Measurements from ENCODE around the gene SYPL1. TPM values are rescaled to one million over a fixed set of nuclear protein-coding genes. Genes with fewer than 3 reads are reported as not detected.

The SYPL1 gene
- total RNA-seq, 1 donor from 2014 or later, result 59.7 TPM

- H3K27ac Mint-ChIP-seq (ENCODE audit: unreplicated experiment), result no peak overlapping the region
- no peak overlapping the region for H3K4me3 Mint-ChIP-seq (ENCODE audit: unreplicated experiment)
These were observed 44.4 kb downstream of the SYPL1 start for GRCh38 chr7:106067678-106068077.

DNA sequence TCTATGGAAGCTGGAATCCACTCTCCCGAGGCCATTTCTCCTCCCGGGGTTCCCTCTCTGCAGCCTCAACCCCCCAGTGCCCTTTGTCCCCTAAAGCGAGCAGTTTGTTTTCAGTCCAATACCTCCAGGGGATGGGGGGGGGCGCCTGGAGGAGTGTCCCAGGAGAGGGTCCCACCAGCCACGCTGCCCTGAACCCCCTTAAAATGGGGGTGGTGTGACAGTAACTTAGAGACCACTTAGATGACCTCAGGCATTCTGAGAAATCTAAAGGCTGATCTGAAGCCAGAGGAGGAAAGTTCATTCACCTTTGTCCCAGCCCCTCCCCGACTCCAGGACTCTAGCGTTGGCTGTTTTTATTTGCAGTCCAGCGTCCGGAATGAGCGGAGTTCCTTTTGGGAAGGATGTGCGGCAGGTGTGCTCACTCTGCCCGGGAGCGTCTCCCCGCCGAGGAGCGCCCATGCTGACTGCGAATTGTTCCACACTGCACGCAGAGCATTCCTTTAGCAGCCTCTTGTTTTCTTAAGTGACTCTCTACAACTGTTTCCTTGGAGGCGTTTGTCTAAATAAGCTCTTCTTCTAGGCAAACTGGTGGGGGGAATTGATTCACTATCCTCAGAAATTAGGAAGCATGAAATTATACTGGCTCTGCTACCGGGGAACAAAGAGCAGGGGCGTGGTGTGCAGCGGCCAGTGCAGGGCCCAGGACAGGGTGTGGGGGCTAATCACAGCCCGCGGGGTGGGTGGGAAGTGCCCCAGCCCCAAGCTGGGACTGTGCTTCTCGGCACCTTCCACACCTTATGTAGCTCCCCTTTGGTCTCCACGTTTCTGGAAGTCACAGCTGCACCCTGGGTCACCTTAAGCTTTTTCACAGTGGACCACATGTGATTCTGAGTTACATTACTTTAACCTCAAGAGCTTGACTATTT, 46.3 kb downstream of the SYPL1 start:
- Mint-ChIP-seq H3K4me1 (ENCODE audit: low read depth, unreplicated experiment) (peaks cover 8% of the 10 kb centered on the region), H3K27me3 (ENCODE audit: low read depth, unreplicated experiment) (peaks cover 5% of the 10 kb centered on the region), H3K4me3 (ENCODE audit: unreplicated experiment) (no peak overlapping the region), H3K27ac (ENCODE audit: unreplicated experiment) (no peak overlapping the region), H3K36me3 (ENCODE audit: low read depth, unreplicated experiment) (no peaks in the 10 kb centered on the region), H3K9me3 (ENCODE audit: unreplicated experiment) (peaks cover 4% of the 10 kb centered on the region)
- H3K9me3 ChIP-seq (ENCODE audit: insufficient read depth, low read depth, low read length), result no peaks in the 10 kb centered on the region
- H3K27me3 ChIP-seq (ENCODE audit: insufficient read depth, low read length), result no peaks in the 10 kb centered on the region
- H3K4me2 ChIP-seq (ENCODE audit: low read length), result peak overlapping the region; percentile 85
- FAIRE-seq, result no peak
- H2AFZ ChIP-seq (ENCODE audit: low read depth, low read length), result peak overlapping the region; percentile 65
- TF ChIP-seq EZH2 (IDR thresholded peaks at IDR 0.05; ENCODE audit: insufficient read depth, low read length), result no peak
- H3K79me2 ChIP-seq (ENCODE audit: insufficient read depth, low read length), result no peaks in the 10 kb centered on the region
- peak overlapping the region; percentile 49 for H3K4me3 ChIP-seq (ENCODE audit: insufficient read depth, low read depth, low read length)
- H3K27ac ChIP-seq (ENCODE audit: low read depth, low read length), result peak overlapping the region; percentile 27
- no peaks in the 10 kb centered on the region for H3K36me3 ChIP-seq (ENCODE audit: insufficient read depth, low read length)
- H3K9ac ChIP-seq (ENCODE audit: low read length), result peak overlapping the region; percentile 36
- no peaks in the 10 kb centered on the region for H4K20me1 ChIP-seq (ENCODE audit: insufficient read depth, low read length)
- H3K4me1 ChIP-seq (ENCODE audit: insufficient read depth, low read length), result peaks cover 18% of the 10 kb centered on the region
- DNase-seq (ENCODE audit: low read depth), result no peak

More at GRCh38 chr7:106067678-106068077, 44.4 kb downstream of the SYPL1 start:
- Histone ChIP-seq H3K9ac (ENCODE audit: low read length) (no peak overlapping the region), H3K4me1 (ENCODE audit: insufficient read depth, low read length) (peaks cover 26% of the 10 kb centered on the region), H3K4me3 (ENCODE audit: insufficient read depth, low read depth, low read length) (no peak overlapping the region), H3K27me3 (ENCODE audit: insufficient read depth, low read length) (no peaks in the 10 kb centered on the region), H3K79me2 (ENCODE audit: insufficient read depth, low read length) (no peaks in the 10 kb centered on the region), H2AFZ (ENCODE audit: low read depth, low read length) (no peak overlapping the region), H3K36me3 (ENCODE audit: insufficient read depth, low read length) (no peaks in the 10 kb centered on the region), H3K27ac (ENCODE audit: low read depth, low read length) (no peak overlapping the region), H4K20me1 (ENCODE audit: insufficient read depth, low read length) (no peaks in the 10 kb centered on the region), H3K9me3 (ENCODE audit: insufficient read depth, low read depth, low read length) (no peaks in the 10 kb centered on the region), H3K4me2 (ENCODE audit: low read length) (no peak overlapping the region)
- Mint-ChIP-seq H3K9me3 (ENCODE audit: unreplicated experiment) (no peaks in the 10 kb centered on the region), H3K4me1 (ENCODE audit: low read depth, unreplicated experiment) (peaks cover 14% of the 10 kb centered on the region), H3K36me3 (ENCODE audit: low read depth, unreplicated experiment) (no peaks in the 10 kb centered on the region), H3K27me3 (ENCODE audit: low read depth, unreplicated experiment) (peaks cover 5% of the 10 kb centered on the region)
- TF ChIP-seq EZH2 (IDR thresholded peaks at IDR 0.05; ENCODE audit: insufficient read depth, low read length), result no peak
- TF ChIP-seq, protein P1, sequence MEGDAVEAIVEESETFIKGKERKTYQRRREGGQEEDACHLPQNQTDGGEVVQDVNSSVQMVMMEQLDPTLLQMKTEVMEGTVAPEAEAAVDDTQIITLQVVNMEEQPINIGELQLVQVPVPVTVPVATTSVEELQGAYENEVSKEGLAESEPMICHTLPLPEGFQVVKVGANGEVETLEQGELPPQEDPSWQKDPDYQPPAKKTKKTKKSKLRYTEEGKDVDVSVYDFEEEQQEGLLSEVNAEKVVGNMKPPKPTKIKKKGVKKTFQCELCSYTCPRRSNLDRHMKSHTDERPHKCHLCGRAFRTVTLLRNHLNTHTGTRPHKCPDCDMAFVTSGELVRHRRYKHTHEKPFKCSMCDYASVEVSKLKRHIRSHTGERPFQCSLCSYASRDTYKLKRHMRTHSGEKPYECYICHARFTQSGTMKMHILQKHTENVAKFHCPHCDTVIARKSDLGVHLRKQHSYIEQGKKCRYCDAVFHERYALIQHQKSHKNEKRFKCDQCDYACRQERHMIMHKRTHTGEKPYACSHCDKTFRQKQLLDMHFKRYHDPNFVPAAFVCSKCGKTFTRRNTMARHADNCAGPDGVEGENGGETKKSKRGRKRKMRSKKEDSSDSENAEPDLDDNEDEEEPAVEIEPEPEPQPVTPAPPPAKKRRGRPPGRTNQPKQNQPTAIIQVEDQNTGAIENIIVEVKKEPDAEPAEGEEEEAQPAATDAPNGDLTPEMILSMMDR (IDR thresholded peaks at IDR 0.05; ENCODE audit: insufficient read depth, low read depth, low read length), result no peak
- DNase-seq (ENCODE audit: low read depth) (no peak), FAIRE-seq (no peak)

GRCh38 chr7:106064771-106065574, 47.1 kb downstream of the SYPL1 start:
- H3K4me1 ChIP-seq (ENCODE audit: insufficient read depth, low read length), result peaks cover 18% of the 10 kb centered on the region
- no peak for TF ChIP-seq EZH2 (IDR thresholded peaks at IDR 0.05; ENCODE audit: insufficient read depth, low read length)

More at GRCh38 chr7:106064771-106065574, 47.1 kb downstream of the SYPL1 start:
- Mint-ChIP-seq H3K9me3 (ENCODE audit: unreplicated experiment) (peaks cover 4% of the 10 kb centered on the region), H3K4me1 (ENCODE audit: low read depth, unreplicated experiment) (peaks cover 8% of the 10 kb centered on the region), H3K27me3 (ENCODE audit: low read depth, unreplicated experiment) (peaks cover 3% of the 10 kb centered on the region), H3K36me3 (ENCODE audit: low read depth, unreplicated experiment) (no peaks in the 10 kb centered on the region), H3K27ac (ENCODE audit: unreplicated experiment) (no peak overlapping the region), H3K4me3 (ENCODE audit: unreplicated experiment) (no peak overlapping the region)
- Histone ChIP-seq H3K4me3 (ENCODE audit: insufficient read depth, low read depth, low read length) (peak overlapping the region; percentile 49), H3K4me2 (ENCODE audit: low read length) (peak overlapping the region; percentile 85), H3K27ac (ENCODE audit: low read depth, low read length) (peak overlapping the region; percentile 27), H3K79me2 (ENCODE audit: insufficient read depth, low read length) (no peaks in the 10 kb centered on the region), H3K9me3 (ENCODE audit: insufficient read depth, low read depth, low read length) (peaks cover 2% of the 10 kb centered on the region), H2AFZ (ENCODE audit: low read depth, low read length) (peak overlapping the region; percentile 65), H4K20me1 (ENCODE audit: insufficient read depth, low read length) (no peaks in the 10 kb centered on the region), H3K36me3 (ENCODE audit: insufficient read depth, low read length) (no peaks in the 10 kb centered on the region), H3K27me3 (ENCODE audit: insufficient read depth, low read length) (no peaks in the 10 kb centered on the region), H3K9ac (ENCODE audit: low read length) (peak overlapping the region; percentile 36)
- FAIRE-seq (peak; percentile 37), DNase-seq (ENCODE audit: low read depth) (peak; percentile 95)

Data from astrocyte (in vitro differentiated cells and primary cell).